NCI-H1092 (cell line): ENCODE data around the gene AKAP1.
A peak's percentile ranks its signal among the peaks of the same experiment; 100 is the strongest.

ENCODE experiments used
- DNase-seq: peaks from one replicate; lab custom pipeline; 2025; lab: John Stamatoyannopoulos, UW

Gene AKAP1

GRCh38 chr17:57133486-57133885, 48.4 kb downstream of the AKAP1 start:
- DNase-seq: no peak

- DNase-seq: peak; percentile 52
These were observed 50.2 kb downstream of the AKAP1 start for GRCh38 chr17:57135026-57135788.

GRCh38 chr17:57135789-57136291, 50.8 kb downstream of the AKAP1 start:
- peak; percentile 42 for DNase-seq

- no peak for DNase-seq
These were observed 51.3 kb downstream of the AKAP1 start for GRCh38 chr17:57136355-57136754.

GRCh38 chr17:57138030-57138911, 53.2 kb downstream of the AKAP1 start:
- DNase-seq: no peak

- no peak for DNase-seq
These were observed 54.0 kb downstream of the AKAP1 start for GRCh38 chr17:57138956-57139576.

- no peak for DNase-seq
These were observed 55.3 kb downstream of the AKAP1 start for GRCh38 chr17:57140316-57140715.

- no peak for DNase-seq
These were observed 57.9 kb downstream of the AKAP1 start for GRCh38 chr17:57142925-57143324.

- no peak for DNase-seq
These were observed 58.3 kb downstream of the AKAP1 start for GRCh38 chr17:57143361-57143760.

GRCh38 chr17:57143919-57144318, 58.9 kb downstream of the AKAP1 start:
- DNase-seq: no peak

GRCh38 chr17:57144567-57144966, 59.5 kb downstream of the AKAP1 start:
- no peak for DNase-seq

- no peak for DNase-seq
These were observed 60.3 kb downstream of the AKAP1 start for GRCh38 chr17:57145347-57145746.

GRCh38 chr17:57146273-57146672, 61.2 kb downstream of the AKAP1 start:
- no peak for DNase-seq

- no peak for DNase-seq
These were observed 66.8 kb downstream of the AKAP1 start for GRCh38 chr17:57151798-57152197.

GRCh38 chr17:57152967-57153528, 68.0 kb downstream of the AKAP1 start:
- no peak for DNase-seq

- DNase-seq: no peak
These were observed 69.9 kb downstream of the AKAP1 start for GRCh38 chr17:57154921-57155320.

- no peak for DNase-seq
These were observed 73.3 kb downstream of the AKAP1 start for GRCh38 chr17:57158325-57158724.

- DNase-seq: no peak
These were observed 73.7 kb downstream of the AKAP1 start for GRCh38 chr17:57158795-57159194.

- DNase-seq: no peak
These were observed 75.6 kb downstream of the AKAP1 start for GRCh38 chr17:57160624-57161023.

- no peak for DNase-seq
These were observed 79.8 kb downstream of the AKAP1 start for GRCh38 chr17:57164814-57165213.

- DNase-seq: no peak
These were observed 80.7 kb downstream of the AKAP1 start for GRCh38 chr17:57165754-57166153.

- no peak for DNase-seq
These were observed 81.8 kb downstream of the AKAP1 start for GRCh38 chr17:57166803-57167202.
